Adrenal gland (tissue), 5 donors: ENCODE data around the gene TRAF1.

Experiments used
- POLR2A ChIP-seq, 2 donors: fragments of 450-650 bp; IDR thresholded peaks; one replicate each; pipeline ENCODE4 v1.6.1; 2017; ENCODE audit warnings: antibody characterized with exemption in 2 of 2, mild to moderate bottlenecking in 2 of 2, moderate library complexity in 1 of 2
- TF ChIP-seq, protein P1 (sequence below), 6 experiments: fragments of 450-650 bp in 4 of 6; fragments of 200-600 bp in 2 of 6; sonication (generic) in 1 of 6; IDR thresholded peaks; 1 replicate in 5 of 6; 2 replicates in 1 of 6; pipeline versions ENCODE4 v1.5.1 to v1.8.0; 2016 to 2021; ENCODE audit warnings: antibody characterized with exemption in 6 of 6, mild to moderate bottlenecking in 2 of 6, moderate library complexity in 1 of 6
- donor health status: DM: no; HTN: no; CAD: no.

DNA sequence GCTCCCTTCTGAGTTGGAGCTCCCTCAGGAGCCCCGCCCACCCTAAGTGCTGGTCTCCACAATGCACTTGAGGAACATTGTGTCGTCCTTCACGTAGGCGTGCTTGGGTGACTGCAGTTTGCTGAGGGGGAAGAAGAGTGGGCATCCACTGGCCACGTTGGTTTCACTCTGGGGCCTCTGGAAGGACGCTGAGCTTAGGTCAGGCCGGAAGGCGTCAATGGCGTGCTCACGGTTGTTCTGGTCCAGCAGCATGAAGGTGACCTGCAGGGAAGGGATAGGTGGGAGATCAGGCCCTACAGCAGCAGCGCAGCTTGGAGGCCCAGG lies 21.7 kb downstream of the TRAF1 start:
- TF ChIP-seq, protein P1, sequence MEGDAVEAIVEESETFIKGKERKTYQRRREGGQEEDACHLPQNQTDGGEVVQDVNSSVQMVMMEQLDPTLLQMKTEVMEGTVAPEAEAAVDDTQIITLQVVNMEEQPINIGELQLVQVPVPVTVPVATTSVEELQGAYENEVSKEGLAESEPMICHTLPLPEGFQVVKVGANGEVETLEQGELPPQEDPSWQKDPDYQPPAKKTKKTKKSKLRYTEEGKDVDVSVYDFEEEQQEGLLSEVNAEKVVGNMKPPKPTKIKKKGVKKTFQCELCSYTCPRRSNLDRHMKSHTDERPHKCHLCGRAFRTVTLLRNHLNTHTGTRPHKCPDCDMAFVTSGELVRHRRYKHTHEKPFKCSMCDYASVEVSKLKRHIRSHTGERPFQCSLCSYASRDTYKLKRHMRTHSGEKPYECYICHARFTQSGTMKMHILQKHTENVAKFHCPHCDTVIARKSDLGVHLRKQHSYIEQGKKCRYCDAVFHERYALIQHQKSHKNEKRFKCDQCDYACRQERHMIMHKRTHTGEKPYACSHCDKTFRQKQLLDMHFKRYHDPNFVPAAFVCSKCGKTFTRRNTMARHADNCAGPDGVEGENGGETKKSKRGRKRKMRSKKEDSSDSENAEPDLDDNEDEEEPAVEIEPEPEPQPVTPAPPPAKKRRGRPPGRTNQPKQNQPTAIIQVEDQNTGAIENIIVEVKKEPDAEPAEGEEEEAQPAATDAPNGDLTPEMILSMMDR (IDR thresholded peaks at IDR 0.05), result no peak
- no peak for TF ChIP-seq POLR2A (IDR thresholded peaks at IDR 0.05)
